Stimulated activated CD4-positive, alpha-beta T cell treated with anti-CD3 and anti-CD28 coated beads, TNF-alpha, amount 100 ng/mL, for 48 hours (primary cell): ENCODE data around the gene SLC38A1.

Experiments used
- DNase-seq, 3 donors: peaks; one replicate each; pipeline ENCODE4 v3.0.0-alpha.2; 2020; ENCODE audit warnings: low read depth in 3 of 3

Gene SLC38A1

DNA sequence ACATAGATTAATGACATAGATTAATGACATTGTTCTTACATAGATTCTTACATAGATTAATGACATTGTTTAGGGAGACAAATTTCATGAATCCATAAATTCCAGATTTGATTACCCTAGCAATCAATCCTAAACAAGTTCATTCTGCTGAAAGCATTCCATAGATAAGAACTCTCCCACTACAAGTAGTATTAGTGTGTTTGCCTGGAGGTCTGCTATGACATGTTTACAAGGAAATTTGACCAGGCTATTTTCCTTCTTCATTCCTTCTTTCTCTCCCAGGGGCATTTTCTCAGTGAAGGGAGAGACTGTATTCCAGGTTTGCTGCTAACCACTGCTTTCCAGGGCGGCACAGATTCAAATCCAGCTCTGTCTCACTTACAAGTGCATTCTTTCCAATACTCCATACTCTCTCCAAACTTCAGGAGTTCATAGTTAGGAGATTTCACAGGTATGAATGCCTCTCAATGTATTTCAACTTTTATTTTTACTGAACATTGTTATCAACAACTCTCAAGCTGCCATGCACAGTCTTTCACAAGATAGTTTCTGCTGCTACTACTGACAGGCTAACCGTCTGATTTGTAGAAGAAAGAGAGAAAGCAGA is 134.5 kb downstream of the SLC38A1 start:
- DNase-seq = no peak

DNA sequence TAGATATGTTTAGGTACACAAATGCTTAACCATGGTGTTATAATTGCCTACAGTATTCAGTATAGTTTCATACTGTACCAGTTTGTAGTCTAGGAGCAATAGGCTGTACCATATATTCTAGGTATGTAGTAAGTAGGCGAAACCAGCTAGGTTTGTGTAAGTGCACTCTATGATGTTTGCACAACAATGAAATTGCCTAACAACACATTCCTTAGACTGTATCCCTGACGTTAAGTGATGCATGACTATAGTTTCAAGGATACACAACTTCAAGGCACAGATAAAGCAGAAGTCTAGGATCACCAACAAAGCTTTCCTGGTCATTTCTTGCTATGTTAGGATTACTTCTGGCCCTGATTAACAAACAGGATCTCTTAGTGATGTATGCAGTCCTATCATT is 135.1 kb downstream of the SLC38A1 start:
- no peak for DNase-seq
